GM23248 (cell line): Measurements from ENCODE around the gene WWOX. TPM values are rescaled to one million over a fixed set of nuclear protein-coding genes. Genes with fewer than 3 reads are reported as not detected.
A peak's percentile ranks its signal among the peaks of the same experiment; 100 is the strongest.

Source experiments
- DNase-seq: peaks from one replicate; pipeline ENCODE4 v3.0.0-alpha.2; 2015
- H2AFZ ChIP-seq: fragments of 200-600 bp; sonication (generic); 2 replicates; pipeline ENCODE4 v1.6.1; 2016; ENCODE audit warnings: antibody characterized with exemption
- H3F3A ChIP-seq: fragments of 200-600 bp; sonication (generic); 2 replicates; pipeline ENCODE4 v1.6.1; 2016; ENCODE audit warnings: mild to moderate bottlenecking, antibody characterized with exemption, mixed run types; ENCODE audit not compliant: insufficient read depth
- H3K27ac ChIP-seq: fragments of 200-600 bp; sonication (generic); 2 replicates; pipeline ENCODE4 v1.5.1; 2016; ENCODE audit warnings: mild to moderate bottlenecking
- H3K27me3 ChIP-seq: fragments of 200-600 bp; sonication (generic); replicated peaks from 2 replicates; pipeline ENCODE4 v1.6.1; 2016; ENCODE audit warnings: mild to moderate bottlenecking; ENCODE audit not compliant: insufficient read depth
- H3K36me3 ChIP-seq: fragments of 200-600 bp; sonication (generic); 2 replicates; pipeline ENCODE4 v1.6.1; 2016; ENCODE audit warnings: low read depth, mild to moderate bottlenecking
- H3K4me1 ChIP-seq: fragments of 200-600 bp; sonication (generic); 2 replicates; pipeline ENCODE4 v1.6.1; 2016; ENCODE audit warnings: mild to moderate bottlenecking; ENCODE audit not compliant: insufficient read depth
- H3K4me2 ChIP-seq: fragments of 200-600 bp; sonication (generic); one replicate; pipeline ENCODE4 v1.6.1; 2016; ENCODE audit warnings: mild to moderate bottlenecking; ENCODE audit not compliant: unreplicated experiment
- H3K4me3 ChIP-seq: fragments of 200-600 bp; sonication (generic); 2 replicates; pipeline ENCODE4 v1.5.1; 2016; ENCODE audit warnings: mild to moderate bottlenecking
- H3K79me2 ChIP-seq: fragments of 200-600 bp; sonication (generic); 2 replicates; pipeline ENCODE4 v1.6.1; 2016; ENCODE audit warnings: mild to moderate bottlenecking; ENCODE audit not compliant: insufficient read depth
- H3K9ac ChIP-seq: fragments of 200-600 bp; sonication (generic); 2 replicates; pipeline ENCODE4 v1.6.1; 2016; ENCODE audit warnings: mild to moderate bottlenecking
- H3K9me2 ChIP-seq: fragments of 200-600 bp; sonication (generic); 2 replicates; pipeline ENCODE4 v1.6.1; 2016; ENCODE audit warnings: mixed run types, mild to moderate bottlenecking, moderate library complexity; ENCODE audit not compliant: insufficient read depth
- H3K9me3 ChIP-seq: fragments of 200-600 bp; sonication (generic); one replicate; pipeline ENCODE4 v1.6.1; 2017; ENCODE audit warnings: low read depth
- H4K20me1 ChIP-seq: fragments of 200-600 bp; sonication (generic); 2 replicates; pipeline ENCODE4 v1.6.0; 2016; ENCODE audit not compliant: insufficient read depth
- EZH2 ChIP-seq: fragments of 200-600 bp; sonication (generic); IDR thresholded peaks from 2 replicates; pipeline ENCODE4 v1.6.1; 2018; ENCODE audit warnings: antibody characterized with exemption, mild to moderate bottlenecking; ENCODE audit not compliant: insufficient read depth, poor library complexity, severe bottlenecking
- EZH2phosphoT487 ChIP-seq: fragments of 200-600 bp; sonication (generic); IDR thresholded peaks from 2 replicates; pipeline ENCODE4 v1.6.1; 2018; ENCODE audit warnings: antibody characterized with exemption, moderate library complexity, mild to moderate bottlenecking, low read depth; ENCODE audit not compliant: insufficient read depth
- WGBS, 2 experiments: methylation state at CpG; one replicate each; pipeline ENCODE4 v1.1.6; 2015 to 2017; ENCODE audit warnings: low lambda C conversion rate in 2 of 2, low coverage in 1 of 2; ENCODE audit errors: missing lambda C conversion rate in 2 of 2; 5-methylcytosine and 5-hydroxymethylcytosine counted together
- in situ Hi-C: fragments of 300-500 bp; cut with MboI; formaldehyde crosslinking; loops from 2 replicates; pipeline ENCODE4 v1.15.0; 2020
- polyA plus RNA-seq: library from polyadenylated mRNA; unstranded; fragments of >200 nt; fragmentation: Nextera tagmentation; extraction: Ambion mirVana; gene quantifications from 2 replicates; pipeline ENCODE4 v1.2.1, GENCODE V29; 2016
- total RNA-seq: library from RNA; depleted of rRNA; stranded (reverse); fragments of >200 nt; shearing (Covaris generic); gene quantifications from 2 replicates; pipeline ENCODE4 v1.2.3, GENCODE V29; 2014

The WWOX gene
- total and polyA plus RNA-seq, 2 experiments from 2014 or later, result 4.5 to 6.6 TPM

DNA sequence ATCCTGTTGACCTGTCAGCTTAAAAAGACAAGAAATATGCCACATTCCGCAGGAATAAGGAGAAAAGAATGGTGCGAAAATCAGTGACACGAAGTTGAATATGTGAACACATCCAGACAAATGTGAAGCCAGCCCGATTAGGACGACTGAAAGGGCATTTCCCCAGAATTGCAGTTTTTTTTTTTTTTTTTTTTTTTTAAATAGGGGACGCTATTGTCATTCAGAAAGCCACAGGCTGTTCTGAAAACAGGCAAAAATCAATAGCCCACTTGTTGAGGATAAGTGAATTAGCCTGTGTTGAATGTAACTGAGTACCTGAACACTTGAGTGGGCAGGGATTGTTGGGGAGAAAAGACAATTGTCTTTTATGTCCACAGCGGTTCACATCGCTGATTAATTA, 507.1 kb downstream of the WWOX start:
- Histone ChIP-seq H3K79me2 (no peaks in the 10 kb centered on the region), H3K36me3 (no peaks in the 10 kb centered on the region), H3K27me3 (no peaks in the 10 kb centered on the region), H3K4me2 (no peak overlapping the region), H3K27ac (no peak overlapping the region), H3K4me1 (no peaks in the 10 kb centered on the region), H2AFZ (no peak overlapping the region), H3F3A (no peaks in the 10 kb centered on the region), H3K9me2 (no peaks in the 10 kb centered on the region), H4K20me1 (no peaks in the 10 kb centered on the region), H3K9ac (no peak overlapping the region), H3K9me3 (no peaks in the 10 kb centered on the region), H3K4me3 (no peak overlapping the region)
- TF ChIP-seq EZH2phosphoT487 (no peak), EZH2 (no peak)
- in situ Hi-C loops, result no loop called here
- 67 to 74% methylated on average over 8 of the region's 8 CpGs for WGBS, 2 experiments
- DNase-seq, result no peak

DNA sequence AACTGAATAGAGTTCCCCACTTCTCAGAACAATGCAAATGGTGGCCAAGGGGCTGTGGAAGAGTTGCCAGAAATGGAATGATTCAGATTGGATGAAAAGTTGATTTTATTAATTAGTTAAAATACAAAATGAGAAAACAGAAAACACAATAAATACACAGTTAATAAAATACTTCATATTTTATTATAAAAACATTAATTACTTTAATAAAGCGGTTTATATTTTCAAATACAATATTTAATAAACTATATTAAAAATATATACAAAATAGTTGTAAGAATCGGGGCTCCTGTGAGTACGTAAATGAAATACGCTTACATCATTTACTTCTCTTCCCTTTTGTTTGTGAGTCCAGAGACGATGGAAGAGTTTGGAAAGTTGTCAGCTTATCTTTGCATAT, 507.6 kb downstream of the WWOX start:
- no peak for DNase-seq
- Histone ChIP-seq H3K79me2 (no peaks in the 10 kb centered on the region), H2AFZ (no peak overlapping the region), H3K9me3 (no peaks in the 10 kb centered on the region), H3K4me2 (no peak overlapping the region), H3K9me2 (no peaks in the 10 kb centered on the region), H3K36me3 (no peaks in the 10 kb centered on the region), H3F3A (no peaks in the 10 kb centered on the region), H3K4me1 (no peaks in the 10 kb centered on the region), H3K27me3 (no peaks in the 10 kb centered on the region), H3K9ac (no peak overlapping the region), H3K4me3 (no peak overlapping the region), H3K27ac (no peak overlapping the region), H4K20me1 (no peaks in the 10 kb centered on the region)
- in situ Hi-C loops, result no loop called here
- 57 to 59% methylated on average over 5 of the region's 5 CpGs for WGBS, 2 experiments
- no peak for TF ChIP-seq EZH2
- no peak for TF ChIP-seq EZH2phosphoT487

DNA sequence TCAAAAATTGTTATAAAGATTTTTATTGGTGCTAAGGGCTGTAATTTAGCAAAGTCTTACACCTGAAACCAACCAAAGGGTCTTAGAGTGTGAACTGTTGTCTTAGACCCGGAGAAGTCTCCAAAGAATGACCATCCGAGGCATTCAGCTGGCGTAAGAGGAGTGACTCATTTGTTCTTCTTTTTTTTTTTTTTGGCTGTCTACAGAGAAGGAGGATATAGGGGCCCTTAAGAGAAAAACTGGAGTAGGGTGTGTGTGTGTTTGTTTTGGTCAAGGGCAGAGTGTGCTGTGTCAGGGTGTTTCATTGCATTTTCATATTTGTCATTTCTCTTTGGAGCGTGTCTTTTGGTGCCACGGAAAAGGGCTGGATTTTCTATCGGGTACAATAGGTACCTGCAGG, 508.0 kb downstream of the WWOX start:
- no peaks in the 10 kb centered on the region for H3K27me3 ChIP-seq
- H3K4me1 ChIP-seq, result no peaks in the 10 kb centered on the region
- no peak overlapping the region for H3K4me3 ChIP-seq
- peak; percentile 15 for DNase-seq
- H3K27ac ChIP-seq, result no peak overlapping the region
- in situ Hi-C loops, result no loop called here
- H3K9me2 ChIP-seq, result no peaks in the 10 kb centered on the region
- no peaks in the 10 kb centered on the region for H3K36me3 ChIP-seq
- TF ChIP-seq EZH2 (no peak), EZH2phosphoT487 (no peak)
- no peaks in the 10 kb centered on the region for H3K9me3 ChIP-seq
- no peak overlapping the region for H3K4me2 ChIP-seq
- H4K20me1 ChIP-seq, result no peaks in the 10 kb centered on the region
- H3K9ac ChIP-seq, result no peak overlapping the region
- no peaks in the 10 kb centered on the region for H3K79me2 ChIP-seq
- no peak overlapping the region for H2AFZ ChIP-seq
- no peaks in the 10 kb centered on the region for H3F3A ChIP-seq
- WGBS, 2 experiments, result 20 to 23% methylated on average over 6 of the region's 6 CpGs

DNA sequence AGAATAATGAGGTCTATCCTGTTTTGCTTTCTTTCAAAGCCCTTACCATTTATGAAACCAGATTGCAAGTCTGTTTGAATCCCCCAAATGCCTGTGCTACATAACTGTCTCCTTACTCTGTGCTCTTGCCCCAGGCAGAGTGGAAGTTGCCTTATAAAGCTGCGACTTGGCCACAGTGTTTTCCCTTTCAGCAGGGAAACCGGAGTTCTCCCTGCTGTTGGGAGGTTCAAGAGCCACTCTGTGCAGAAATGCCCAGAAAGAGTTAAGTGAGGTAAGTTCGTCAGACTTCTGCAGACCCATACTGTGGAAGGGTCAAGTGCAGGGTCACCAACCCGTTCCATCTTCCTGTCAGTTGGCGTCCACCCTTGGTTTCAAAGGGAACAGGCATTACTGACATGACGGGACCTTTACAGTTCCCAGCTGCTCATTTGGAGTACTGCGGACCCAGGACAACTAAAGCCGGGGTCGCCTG, 508.9 kb downstream of the WWOX start:
- Histone ChIP-seq H3K4me2 (no peak overlapping the region), H3K9me2 (no peaks in the 10 kb centered on the region), H3K27me3 (no peaks in the 10 kb centered on the region), H4K20me1 (no peaks in the 10 kb centered on the region), H3K9me3 (no peaks in the 10 kb centered on the region), H3K9ac (no peak overlapping the region), H3K4me1 (no peaks in the 10 kb centered on the region), H3K4me3 (no peak overlapping the region), H2AFZ (no peak overlapping the region), H3F3A (no peaks in the 10 kb centered on the region), H3K27ac (no peak overlapping the region), H3K36me3 (no peaks in the 10 kb centered on the region), H3K79me2 (no peaks in the 10 kb centered on the region)
- in situ Hi-C loops, result no loop called here
- TF ChIP-seq EZH2phosphoT487, result no peak
- no peak for TF ChIP-seq EZH2
- DNase-seq, result no peak
- WGBS, 2 experiments, result 59 to 62% methylated on average over 9 of the region's 9 CpGs
